Panc1 (cell line): Measurements from ENCODE around the gene CHMP4A.

Experiments used
- POLR2AphosphoS5 ChIP-seq: IDR thresholded peaks from 2 replicates; pipeline ENCODE4 v1.6.1; 2012; ENCODE audit warnings: mild to moderate bottlenecking, low read depth, low read length, moderate library complexity
- SIN3A ChIP-seq: IDR thresholded peaks from 2 replicates; pipeline ENCODE4 v1.6.1; 2012; ENCODE audit warnings: low read depth, mild to moderate bottlenecking, low read length, moderate library complexity, borderline replicate concordance; ENCODE audit not compliant: insufficient read depth
- TCF7L2 ChIP-seq: IDR thresholded peaks from 2 replicates; pipeline ENCODE4 v1.6.1; 2011; ENCODE audit warnings: mild to moderate bottlenecking, low read depth, low read length, inconsistent platforms
- TF ChIP-seq, protein P1 (sequence below): fragments of 450-650 bp; IDR thresholded peaks from 2 replicates; pipeline ENCODE4 v1.5.1; 2017; ENCODE audit warnings: mild to moderate bottlenecking
- TF ChIP-seq, protein P2 (sequence below), 2 experiments: IDR thresholded peaks; 2 replicates each; pipeline ENCODE4 v1.6.1; 2011 to 2012; ENCODE audit warnings: low read depth in 2 of 2, control low read depth in 1 of 2, low read length in 1 of 2, mild to moderate bottlenecking in 1 of 2, moderate library complexity in 1 of 2; ENCODE audit not compliant: insufficient read depth in 1 of 2

DNA sequence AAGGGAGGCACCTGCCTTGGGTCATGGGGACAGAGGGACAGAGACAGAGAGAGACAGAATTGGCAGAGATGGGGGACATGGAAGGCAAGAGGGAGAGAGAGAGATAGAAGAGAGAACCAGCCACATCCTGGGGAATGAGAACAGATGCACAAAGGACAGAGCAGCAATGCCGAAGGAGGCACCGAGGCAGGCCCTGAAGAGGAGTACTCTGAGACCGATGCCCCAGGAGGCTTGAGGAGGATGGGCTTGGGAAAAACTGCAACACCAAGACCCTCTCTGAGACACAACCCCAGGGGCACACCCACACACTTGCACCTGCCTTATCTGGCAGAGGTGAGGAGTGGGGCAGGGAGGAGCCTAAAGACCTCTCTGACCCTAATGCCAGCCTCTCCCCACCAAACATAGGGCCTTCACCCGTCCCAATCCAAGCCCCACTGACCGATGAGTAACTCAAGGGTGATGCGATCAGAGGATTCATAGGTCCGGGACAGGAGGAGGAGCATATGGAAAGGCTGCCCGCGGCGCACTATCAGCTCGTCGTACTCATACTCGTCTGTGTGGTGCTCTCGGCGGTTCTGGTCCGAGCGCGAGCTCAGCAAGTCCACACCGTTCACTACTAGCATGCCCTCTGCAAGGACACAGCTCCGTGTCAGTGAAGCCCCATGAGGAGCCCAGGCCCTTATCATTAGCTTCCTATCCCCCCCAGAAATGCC, 48.1 kb upstream of the CHMP4A start:
- TF ChIP-seq POLR2AphosphoS5 (no peak), SIN3A (no peak), TCF7L2 (no peak)
- TF ChIP-seq, protein P1, sequence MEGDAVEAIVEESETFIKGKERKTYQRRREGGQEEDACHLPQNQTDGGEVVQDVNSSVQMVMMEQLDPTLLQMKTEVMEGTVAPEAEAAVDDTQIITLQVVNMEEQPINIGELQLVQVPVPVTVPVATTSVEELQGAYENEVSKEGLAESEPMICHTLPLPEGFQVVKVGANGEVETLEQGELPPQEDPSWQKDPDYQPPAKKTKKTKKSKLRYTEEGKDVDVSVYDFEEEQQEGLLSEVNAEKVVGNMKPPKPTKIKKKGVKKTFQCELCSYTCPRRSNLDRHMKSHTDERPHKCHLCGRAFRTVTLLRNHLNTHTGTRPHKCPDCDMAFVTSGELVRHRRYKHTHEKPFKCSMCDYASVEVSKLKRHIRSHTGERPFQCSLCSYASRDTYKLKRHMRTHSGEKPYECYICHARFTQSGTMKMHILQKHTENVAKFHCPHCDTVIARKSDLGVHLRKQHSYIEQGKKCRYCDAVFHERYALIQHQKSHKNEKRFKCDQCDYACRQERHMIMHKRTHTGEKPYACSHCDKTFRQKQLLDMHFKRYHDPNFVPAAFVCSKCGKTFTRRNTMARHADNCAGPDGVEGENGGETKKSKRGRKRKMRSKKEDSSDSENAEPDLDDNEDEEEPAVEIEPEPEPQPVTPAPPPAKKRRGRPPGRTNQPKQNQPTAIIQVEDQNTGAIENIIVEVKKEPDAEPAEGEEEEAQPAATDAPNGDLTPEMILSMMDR = no peak
- TF ChIP-seq, protein P2, sequence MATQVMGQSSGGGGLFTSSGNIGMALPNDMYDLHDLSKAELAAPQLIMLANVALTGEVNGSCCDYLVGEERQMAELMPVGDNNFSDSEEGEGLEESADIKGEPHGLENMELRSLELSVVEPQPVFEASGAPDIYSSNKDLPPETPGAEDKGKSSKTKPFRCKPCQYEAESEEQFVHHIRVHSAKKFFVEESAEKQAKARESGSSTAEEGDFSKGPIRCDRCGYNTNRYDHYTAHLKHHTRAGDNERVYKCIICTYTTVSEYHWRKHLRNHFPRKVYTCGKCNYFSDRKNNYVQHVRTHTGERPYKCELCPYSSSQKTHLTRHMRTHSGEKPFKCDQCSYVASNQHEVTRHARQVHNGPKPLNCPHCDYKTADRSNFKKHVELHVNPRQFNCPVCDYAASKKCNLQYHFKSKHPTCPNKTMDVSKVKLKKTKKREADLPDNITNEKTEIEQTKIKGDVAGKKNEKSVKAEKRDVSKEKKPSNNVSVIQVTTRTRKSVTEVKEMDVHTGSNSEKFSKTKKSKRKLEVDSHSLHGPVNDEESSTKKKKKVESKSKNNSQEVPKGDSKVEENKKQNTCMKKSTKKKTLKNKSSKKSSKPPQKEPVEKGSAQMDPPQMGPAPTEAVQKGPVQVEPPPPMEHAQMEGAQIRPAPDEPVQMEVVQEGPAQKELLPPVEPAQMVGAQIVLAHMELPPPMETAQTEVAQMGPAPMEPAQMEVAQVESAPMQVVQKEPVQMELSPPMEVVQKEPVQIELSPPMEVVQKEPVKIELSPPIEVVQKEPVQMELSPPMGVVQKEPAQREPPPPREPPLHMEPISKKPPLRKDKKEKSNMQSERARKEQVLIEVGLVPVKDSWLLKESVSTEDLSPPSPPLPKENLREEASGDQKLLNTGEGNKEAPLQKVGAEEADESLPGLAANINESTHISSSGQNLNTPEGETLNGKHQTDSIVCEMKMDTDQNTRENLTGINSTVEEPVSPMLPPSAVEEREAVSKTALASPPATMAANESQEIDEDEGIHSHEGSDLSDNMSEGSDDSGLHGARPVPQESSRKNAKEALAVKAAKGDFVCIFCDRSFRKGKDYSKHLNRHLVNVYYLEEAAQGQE (IDR thresholded peaks at IDR 0.05; ENCODE audit: insufficient read depth in 1 of 2, low read depth in 2 of 2, low read length in 1 of 2) = no peak
